SK-N-SH treated with all-trans-retinoic acid at 6 μM for 48 hours (cell line): ENCODE results near the gene TMX3.

Experiments
- ATAC-seq: fragments of 200-7000 bp; cut with Tn5 transposase; 3 replicates; pipeline ENCODE4 v1.9.1; 2020; ENCODE audit warnings: mild to moderate bottlenecking, moderate library complexity
- ARNTL ChIP-seq: fragments of 450-650 bp; formaldehyde crosslinking; IDR thresholded peaks from 2 replicates; pipeline ENCODE4 v1.5.0; 2020; ENCODE audit warnings: low read depth, mild to moderate bottlenecking, moderate library complexity, borderline replicate concordance
- BACH2 ChIP-seq: fragments of 250-450 bp; sonication (Bioruptor Pico); IDR thresholded peaks from 2 replicates; pipeline ENCODE4 v1.9.0; 2021; ENCODE audit warnings: mild to moderate bottlenecking, borderline replicate concordance
- CREB5 ChIP-seq: fragments of 250-450 bp; sonication (Bioruptor Pico); IDR thresholded peaks from 2 replicates; pipeline ENCODE4 v1.5.1; 2020; ENCODE audit warnings: low read depth, mild to moderate bottlenecking, moderate library complexity
- CSDC2 ChIP-seq: fragments of 250-450 bp; sonication (Bioruptor Pico); IDR thresholded peaks from 2 replicates; pipeline ENCODE4 v1.5.0; 2020; ENCODE audit warnings: mild to moderate bottlenecking, moderate library complexity
- CSRNP3 ChIP-seq: fragments of 250-450 bp; sonication (Bioruptor Pico); IDR thresholded peaks from 2 replicates; pipeline ENCODE4 v1.5.1; 2021; ENCODE audit warnings: mild to moderate bottlenecking, moderate library complexity
- ESRRG ChIP-seq: fragments of 250-450 bp; sonication (Bioruptor Pico); IDR thresholded peaks from 2 replicates; pipeline ENCODE4 v1.6.1; 2021; ENCODE audit warnings: mild to moderate bottlenecking
- ISL1 ChIP-seq: fragments of 250-450 bp; sonication (Bioruptor Pico); IDR thresholded peaks from 2 replicates; pipeline ENCODE4 v2.1.2; 2022; ENCODE audit warnings: mild to moderate bottlenecking, moderate library complexity
- OSR1 ChIP-seq: fragments of 250-450 bp; sonication (Bioruptor Pico); IDR thresholded peaks from 2 replicates; pipeline ENCODE4 v1.8.0; 2022; ENCODE audit warnings: moderate library complexity, mild to moderate bottlenecking, inconsistent platforms
- POU6F1 ChIP-seq: fragments of 250-450 bp; sonication (Bioruptor Pico); IDR thresholded peaks from 2 replicates; pipeline ENCODE4 v1.8.0; 2021; ENCODE audit warnings: low read depth, mild to moderate bottlenecking, moderate library complexity, borderline replicate concordance
- RARB ChIP-seq: fragments of 250-450 bp; sonication (Bioruptor Pico); IDR thresholded peaks from 2 replicates; pipeline ENCODE4 v1.8.0; 2021; ENCODE audit warnings: mild to moderate bottlenecking, moderate library complexity
- SNAI2 ChIP-seq: fragments of 250-450 bp; sonication (Bioruptor Pico); IDR thresholded peaks from 2 replicates; pipeline ENCODE4 v1.5.0; 2020; ENCODE audit warnings: mild to moderate bottlenecking, moderate library complexity
- TCF4 ChIP-seq: fragments of 250-450 bp; sonication (Bioruptor Pico); IDR thresholded peaks from 2 replicates; pipeline ENCODE4 v1.8.0; 2021; ENCODE audit warnings: mild to moderate bottlenecking, moderate library complexity, borderline replicate concordance
- TOX ChIP-seq: fragments of 250-450 bp; sonication (Bioruptor Pico); IDR thresholded peaks from 2 replicates; pipeline ENCODE4 v1.8.0; 2021; ENCODE audit warnings: mild to moderate bottlenecking, moderate library complexity, borderline replicate concordance
- TSHZ2 ChIP-seq: fragments of 250-450 bp; sonication (Bioruptor Pico); IDR thresholded peaks from 2 replicates; pipeline ENCODE4 v1.5.0; 2020; ENCODE audit warnings: mild to moderate bottlenecking, moderate library complexity
- ZC3H10 ChIP-seq: fragments of 250-450 bp; sonication (Bioruptor Pico); IDR thresholded peaks from 2 replicates; pipeline ENCODE4 v1.5.1; 2021; ENCODE audit warnings: mild to moderate bottlenecking, moderate library complexity
- ZFP3 ChIP-seq: fragments of 250-450 bp; sonication (Bioruptor Pico); IDR thresholded peaks from 2 replicates; pipeline ENCODE4 v1.5.0; 2020; ENCODE audit warnings: mild to moderate bottlenecking, moderate library complexity
- ZFP30 ChIP-seq: fragments of 450-650 bp; formaldehyde crosslinking; IDR thresholded peaks from 2 replicates; pipeline ENCODE4 v1.5.0; 2022; ENCODE audit warnings: mild to moderate bottlenecking, moderate library complexity
- ZNF565 ChIP-seq: fragments of 450-650 bp; formaldehyde crosslinking; conservative IDR thresholded peaks from 2 replicates; pipeline ENCODE4 v1.5.0; 2020; ENCODE audit warnings: low read depth, mild to moderate bottlenecking, moderate library complexity
- ZNF70 ChIP-seq: fragments of 450-650 bp; formaldehyde crosslinking; IDR thresholded peaks from 2 replicates; pipeline ENCODE4 v1.5.0; 2020; ENCODE audit warnings: mild to moderate bottlenecking, moderate library complexity
- ZNF8 ChIP-seq: fragments of 450-650 bp; formaldehyde crosslinking; IDR thresholded peaks from 2 replicates; pipeline ENCODE4 v1.5.0; 2020; ENCODE audit warnings: mild to moderate bottlenecking, moderate library complexity
- TF ChIP-seq, protein P1 (sequence below): fragments of 250-450 bp; sonication (Bioruptor Pico); IDR thresholded peaks from 2 replicates; pipeline ENCODE4 v1.8.0; 2020; ENCODE audit warnings: mild to moderate bottlenecking, moderate library complexity, borderline replicate concordance

TMX3 gene

DNA sequence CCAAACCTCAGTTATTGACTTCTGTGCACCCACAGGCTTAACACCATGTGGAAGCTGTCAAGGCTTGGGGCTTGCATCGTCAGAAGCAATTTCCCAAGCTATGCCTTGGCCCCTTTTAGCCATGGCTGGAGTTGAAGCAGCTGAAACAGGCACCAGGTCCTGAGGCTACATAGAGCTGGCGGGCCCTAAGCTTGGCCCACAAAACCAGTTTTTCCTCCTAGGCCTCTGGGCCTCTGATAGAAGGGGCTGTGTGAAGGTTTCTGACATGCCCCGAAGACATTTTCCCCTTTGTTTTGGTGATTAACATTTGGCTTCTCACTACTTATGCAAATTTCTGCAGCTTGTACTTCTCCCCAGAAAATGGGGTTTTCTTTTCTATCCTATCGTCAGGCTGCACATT, 9.1 kb upstream of the TMX3 start:
- no peak for TF ChIP-seq CSRNP3 (CRISPR knock-in tag)
- no peak for TF ChIP-seq SNAI2 (CRISPR knock-in tag)
- no peak for TF ChIP-seq ISL1 (CRISPR knock-in tag)
- TF ChIP-seq CSDC2 (CRISPR knock-in tag): no peak
- TF ChIP-seq CREB5: no peak
- no peak for TF ChIP-seq POU6F1 (CRISPR knock-in tag)
- TF ChIP-seq ZFP30 (CRISPR knock-in tag): no peak
- TF ChIP-seq OSR1 (CRISPR knock-in tag): no peak
- no peak for TF ChIP-seq BACH2 (CRISPR knock-in tag)
- no peak for TF ChIP-seq RARB (CRISPR knock-in tag)
- no peak for TF ChIP-seq TOX (CRISPR knock-in tag)
- no peak for TF ChIP-seq ZC3H10 (CRISPR knock-in tag)
- no peak for TF ChIP-seq ESRRG (CRISPR knock-in tag)
- TF ChIP-seq, protein P1, sequence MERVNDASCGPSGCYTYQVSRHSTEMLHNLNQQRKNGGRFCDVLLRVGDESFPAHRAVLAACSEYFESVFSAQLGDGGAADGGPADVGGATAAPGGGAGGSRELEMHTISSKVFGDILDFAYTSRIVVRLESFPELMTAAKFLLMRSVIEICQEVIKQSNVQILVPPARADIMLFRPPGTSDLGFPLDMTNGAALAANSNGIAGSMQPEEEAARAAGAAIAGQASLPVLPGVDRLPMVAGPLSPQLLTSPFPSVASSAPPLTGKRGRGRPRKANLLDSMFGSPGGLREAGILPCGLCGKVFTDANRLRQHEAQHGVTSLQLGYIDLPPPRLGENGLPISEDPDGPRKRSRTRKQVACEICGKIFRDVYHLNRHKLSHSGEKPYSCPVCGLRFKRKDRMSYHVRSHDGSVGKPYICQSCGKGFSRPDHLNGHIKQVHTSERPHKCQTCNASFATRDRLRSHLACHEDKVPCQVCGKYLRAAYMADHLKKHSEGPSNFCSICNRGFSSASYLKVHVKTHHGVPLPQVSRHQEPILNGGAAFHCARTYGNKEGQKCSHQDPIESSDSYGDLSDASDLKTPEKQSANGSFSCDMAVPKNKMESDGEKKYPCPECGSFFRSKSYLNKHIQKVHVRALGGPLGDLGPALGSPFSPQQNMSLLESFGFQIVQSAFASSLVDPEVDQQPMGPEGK (CRISPR knock-in tag): no peak
- TF ChIP-seq TCF4 (CRISPR knock-in tag): no peak
- TF ChIP-seq TSHZ2 (CRISPR knock-in tag): no peak
- no peak for TF ChIP-seq ZFP3
- TF ChIP-seq ZNF70 (CRISPR knock-in tag): no peak
- no peak for TF ChIP-seq ZNF565 (CRISPR knock-in tag)
- no peak for TF ChIP-seq ZNF8 (CRISPR knock-in tag)
- ATAC-seq: no peak

GRCh38 chr18:68723539-68723938, 8.6 kb upstream of the TMX3 start:
- no peak for TF ChIP-seq ISL1 (CRISPR knock-in tag)
- TF ChIP-seq OSR1 (CRISPR knock-in tag): no peak
- TF ChIP-seq ARNTL: no peak
- TF ChIP-seq TCF4 (CRISPR knock-in tag): no peak
- no peak for TF ChIP-seq TSHZ2 (CRISPR knock-in tag)
- TF ChIP-seq SNAI2 (CRISPR knock-in tag): no peak
- TF ChIP-seq POU6F1 (CRISPR knock-in tag): no peak
- TF ChIP-seq ZNF8 (CRISPR knock-in tag): no peak
- no peak for TF ChIP-seq ZNF70 (CRISPR knock-in tag)
- TF ChIP-seq, protein P1 (CRISPR knock-in tag): no peak
- no peak for TF ChIP-seq ESRRG (CRISPR knock-in tag)
- no peak for TF ChIP-seq TOX (CRISPR knock-in tag)
- no peak for TF ChIP-seq RARB (CRISPR knock-in tag)
- ATAC-seq: no peak
